ENCODE data around the gene ZC3H7A. TPM values are rescaled to one million over a fixed set of nuclear protein-coding genes. Genes with fewer than 3 reads are reported as not detected.
"Not testable (repeated sequence)": the region's sequence is repeated elsewhere in the genome, so short reads cannot be mapped to it uniquely, and the experiment has no call there.

Gene ZC3H7A
- total RNA-seq, 1 donor from 2014 or later: 66.5 TPM

- no peaks in the 10 kb centered on the region for H3K27me3 Mint-ChIP-seq (ENCODE audit: low read depth)
- DNase-seq (ENCODE audit: low read depth, low spot score): no peak
- no peak for TF ChIP-seq CTCF (conservative IDR thresholded peaks at IDR 0.05)
- no peaks in the 10 kb centered on the region for H3K9me3 Mint-ChIP-seq
- peaks cover 63% of the 10 kb centered on the region for H3K4me1 Mint-ChIP-seq
- H3K4me3 Mint-ChIP-seq: peak overlapping the region; percentile 73
- H3K27ac Mint-ChIP-seq (ENCODE audit: unreplicated experiment): peak overlapping the region; percentile 16
- peaks cover 4% of the 10 kb centered on the region for H3K36me3 Mint-ChIP-seq (ENCODE audit: low read depth)
Observed at GRCh38 chr16:11793840-11794239, 3.2 kb downstream of the ZC3H7A start.

- peak overlapping the region; percentile 72 for H3K4me3 Mint-ChIP-seq
- peaks cover 55% of the 10 kb centered on the region for H3K4me1 Mint-ChIP-seq
Observed at GRCh38 chr16:11792410-11793241, 4.4 kb downstream of the ZC3H7A start.

GRCh38 chr16:11791144-11791828, 5.8 kb downstream of the ZC3H7A start:
- peak overlapping the region; percentile 59 for H3K4me3 Mint-ChIP-seq
- H3K9me3 Mint-ChIP-seq: no peaks in the 10 kb centered on the region
- peaks cover 6% of the 10 kb centered on the region for H3K36me3 Mint-ChIP-seq (ENCODE audit: low read depth)
- H3K4me1 Mint-ChIP-seq: peaks cover 58% of the 10 kb centered on the region
- TF ChIP-seq CTCF (conservative IDR thresholded peaks at IDR 0.05): no peak
- H3K27me3 Mint-ChIP-seq (ENCODE audit: low read depth): no peaks in the 10 kb centered on the region
- no peak for DNase-seq (ENCODE audit: low read depth, low spot score)
- H3K27ac Mint-ChIP-seq (ENCODE audit: unreplicated experiment): peak overlapping the region; percentile 76

More at GRCh38 chr16:11792410-11793241, 4.4 kb downstream of the ZC3H7A start:
- no peak for TF ChIP-seq CTCF (conservative IDR thresholded peaks at IDR 0.05)
- no peak for DNase-seq (ENCODE audit: low read depth, low spot score)
- no peaks in the 10 kb centered on the region for H3K27me3 Mint-ChIP-seq (ENCODE audit: low read depth)
- no peak overlapping the region for H3K27ac Mint-ChIP-seq (ENCODE audit: unreplicated experiment)
- peaks cover 4% of the 10 kb centered on the region for H3K36me3 Mint-ChIP-seq (ENCODE audit: low read depth)
- no peaks in the 10 kb centered on the region for H3K9me3 Mint-ChIP-seq

GRCh38 chr16:11788914-11789313, 8.1 kb downstream of the ZC3H7A start:
- Mint-ChIP-seq H3K27ac (ENCODE audit: unreplicated experiment) (no peak overlapping the region), H3K9me3 (no peaks in the 10 kb centered on the region), H3K27me3 (ENCODE audit: low read depth) (no peaks in the 10 kb centered on the region), H3K36me3 (ENCODE audit: low read depth) (peaks cover 2% of the 10 kb centered on the region), H3K4me3 (no peak overlapping the region), H3K4me1 (peaks cover 41% of the 10 kb centered on the region)
- TF ChIP-seq CTCF (conservative IDR thresholded peaks at IDR 0.05): no peak
- DNase-seq (ENCODE audit: low read depth, low spot score): no peak

- DNase-seq (ENCODE audit: low read depth, low spot score); H3K4me3 Mint-ChIP-seq; H3K36me3 Mint-ChIP-seq (ENCODE audit: low read depth); H3K27ac Mint-ChIP-seq (ENCODE audit: unreplicated experiment); H3K27me3 Mint-ChIP-seq (ENCODE audit: low read depth); H3K9me3 Mint-ChIP-seq: not testable (repeated sequence)
- peaks cover 50% of the 10 kb centered on the region for H3K4me1 Mint-ChIP-seq
Observed at GRCh38 chr16:11784980-11785599, 12.0 kb downstream of the ZC3H7A start.

- DNase-seq (ENCODE audit: low read depth, low spot score); H3K27ac Mint-ChIP-seq (ENCODE audit: unreplicated experiment); H3K36me3 Mint-ChIP-seq (ENCODE audit: low read depth); H3K9me3 Mint-ChIP-seq; H3K4me3 Mint-ChIP-seq; H3K27me3 Mint-ChIP-seq (ENCODE audit: low read depth): not testable (repeated sequence)
- H3K4me1 Mint-ChIP-seq: peaks cover 50% of the 10 kb centered on the region
Observed at GRCh38 chr16:11784381-11784780, 12.7 kb downstream of the ZC3H7A start.

Data from neural crest cell (in vitro differentiated cells).